GF-D8 (cell line): Measurements from ENCODE around the gene COA1.
"Not testable (repeated sequence)": the region's sequence is repeated elsewhere in the genome, so short reads cannot be mapped to it uniquely, and the experiment has no call there.

Experiments used
- DNase-seq: peaks from one replicate; lab custom pipeline; 2025; lab: John Stamatoyannopoulos, UW

Gene COA1

DNA sequence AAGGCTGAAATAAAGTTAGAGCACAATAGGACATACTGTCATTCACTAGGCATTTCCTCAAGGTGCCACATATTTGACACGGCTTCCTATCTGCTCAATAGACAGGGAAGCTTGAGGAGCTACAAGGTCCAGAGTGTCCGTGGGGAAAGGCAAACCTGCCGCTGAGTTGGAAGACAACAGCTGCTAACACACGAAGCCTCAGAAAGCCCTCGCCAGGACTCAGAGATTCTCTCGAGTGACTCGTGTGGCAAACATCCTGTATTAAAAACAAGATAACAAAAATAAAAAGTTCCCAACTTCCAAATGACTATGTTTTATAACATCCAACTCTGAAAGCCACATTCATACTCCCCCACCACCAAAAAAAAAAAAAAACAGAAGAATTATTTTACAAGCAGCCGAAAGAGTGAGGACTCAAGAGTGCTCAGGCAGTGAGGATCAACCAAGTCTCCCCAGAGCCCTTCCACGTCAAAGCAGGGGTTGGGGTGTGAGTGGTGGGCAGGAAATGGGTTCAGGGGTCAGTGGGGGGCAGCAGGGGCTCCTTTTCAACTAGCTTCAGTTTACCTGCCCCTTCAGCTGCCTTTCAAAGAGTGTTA is 78.8 kb downstream of the COA1 start:
- DNase-seq, result no peak

DNA sequence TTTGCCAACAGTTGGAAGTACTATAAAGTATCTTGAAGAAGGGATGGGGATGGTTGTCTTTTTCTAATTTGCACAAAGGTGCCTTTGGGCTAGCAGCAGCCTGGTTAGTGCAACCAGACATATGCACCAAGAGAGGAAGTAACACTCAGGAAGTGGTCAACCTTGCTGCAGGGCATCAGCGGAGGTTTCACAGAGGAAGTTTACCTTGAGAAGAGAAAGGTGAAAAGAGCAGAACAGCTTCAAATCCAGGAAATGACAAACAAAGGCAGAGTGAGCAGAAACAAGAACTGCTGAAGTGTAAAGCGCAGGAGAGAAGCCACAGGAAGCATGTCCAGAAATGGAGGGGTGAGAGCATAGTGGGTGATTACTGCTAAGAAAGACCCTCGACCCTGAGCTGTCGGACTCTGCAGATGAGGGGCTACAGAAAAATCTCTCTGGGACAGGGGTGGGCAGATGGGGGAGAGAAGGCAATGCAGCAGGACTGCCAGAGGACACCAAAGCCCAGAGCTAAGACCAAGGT is 79.5 kb downstream of the COA1 start:
- peak; percentile 82 for DNase-seq

DNA sequence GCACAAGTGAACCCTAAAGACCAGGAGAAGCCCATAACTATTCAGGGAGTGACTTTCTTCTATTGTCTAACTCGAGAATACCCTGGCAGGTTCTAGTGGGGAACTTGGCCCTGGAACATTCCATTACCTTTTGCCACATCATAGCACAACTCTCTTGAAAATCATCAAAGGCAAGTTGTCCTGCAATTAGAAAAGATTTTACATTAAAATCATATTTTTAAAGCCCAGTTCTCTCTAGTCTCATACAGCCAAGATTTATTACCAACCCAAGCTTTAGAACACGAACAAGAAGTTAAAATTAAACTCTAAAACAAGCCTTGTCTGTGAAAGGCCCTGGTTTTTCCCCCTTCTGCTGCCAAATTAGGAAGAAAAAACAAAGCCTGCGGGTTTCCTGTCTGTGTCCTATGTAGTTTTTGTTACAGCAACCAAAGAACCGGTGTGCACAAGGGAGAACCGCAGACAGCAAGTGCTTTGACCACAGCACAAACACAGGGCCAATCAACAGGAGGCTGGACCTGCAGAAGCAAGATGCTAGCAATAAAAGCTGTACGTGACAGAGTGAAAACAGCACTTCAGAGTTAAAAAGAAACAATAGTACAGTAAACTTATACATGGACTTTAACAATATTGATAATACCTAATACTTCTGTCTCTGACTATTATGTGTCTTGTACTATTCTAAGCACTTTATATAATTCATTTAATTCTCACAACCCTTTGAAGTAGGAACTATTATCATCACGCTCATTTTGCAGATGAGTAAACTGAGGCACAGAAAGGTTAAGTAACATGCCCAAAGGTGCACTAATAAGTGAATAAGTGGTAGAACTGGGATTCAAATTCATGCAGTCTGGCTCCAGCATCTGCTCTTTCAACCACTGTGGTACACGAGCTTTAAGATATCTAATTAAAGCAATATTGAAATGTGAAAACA is 80.6 kb downstream of the COA1 start:
- DNase-seq, result peak; percentile 81

DNA sequence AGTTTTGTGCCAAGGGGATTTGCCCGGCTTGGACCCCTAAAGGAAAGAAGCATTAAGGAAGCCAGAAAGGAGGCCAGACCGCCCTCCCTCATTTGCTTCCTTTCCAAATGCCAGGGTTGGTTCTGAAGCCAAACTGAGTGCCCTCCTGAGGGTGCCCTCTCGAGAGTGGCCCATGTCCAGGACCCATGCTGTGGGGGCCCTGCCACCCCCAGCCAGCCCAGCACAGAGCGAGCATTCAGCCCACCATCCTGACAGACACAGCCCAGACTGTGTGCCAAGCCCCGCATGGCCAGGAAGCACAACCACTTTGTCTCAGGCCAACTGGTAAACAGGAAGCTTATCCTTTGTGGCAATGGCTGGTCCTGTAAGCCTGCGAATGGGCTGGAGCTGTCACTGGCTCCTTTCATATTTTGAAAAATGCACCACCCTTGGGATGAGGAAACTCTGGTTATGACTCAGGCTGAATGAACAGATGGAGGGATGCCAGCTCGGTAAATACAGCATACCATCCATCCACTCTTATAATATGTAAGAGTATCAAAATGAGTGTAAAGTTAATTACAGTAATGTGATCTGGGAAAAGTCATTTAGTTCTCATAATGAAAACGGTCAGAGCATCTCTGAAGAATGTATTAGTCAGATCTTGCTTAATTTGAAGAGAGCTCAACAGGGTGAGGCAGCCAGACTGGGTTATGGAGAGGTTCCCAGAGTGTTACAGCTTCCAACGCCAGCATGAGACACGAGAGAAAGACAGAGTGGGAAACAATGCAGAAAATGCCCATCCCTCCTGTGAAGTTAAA is 81.5 kb downstream of the COA1 start:
- DNase-seq, result peak; percentile 39

DNA sequence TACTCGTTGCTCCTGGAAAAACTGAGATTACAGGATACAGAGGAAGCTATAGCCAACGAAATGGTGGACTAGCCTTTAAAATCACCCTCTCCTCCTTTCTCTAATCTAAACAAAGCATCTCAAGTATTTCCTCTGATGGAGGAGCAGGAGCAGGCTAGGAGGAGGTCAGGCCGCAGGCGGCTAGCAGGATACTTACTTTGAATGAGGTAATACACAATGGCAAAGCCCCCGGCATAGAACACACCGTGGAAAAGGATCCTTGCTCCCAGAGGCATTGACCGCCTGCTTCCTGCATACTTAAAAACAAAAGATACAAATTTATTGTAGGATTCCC is 82.0 kb downstream of the COA1 start:
- no peak for DNase-seq

DNA sequence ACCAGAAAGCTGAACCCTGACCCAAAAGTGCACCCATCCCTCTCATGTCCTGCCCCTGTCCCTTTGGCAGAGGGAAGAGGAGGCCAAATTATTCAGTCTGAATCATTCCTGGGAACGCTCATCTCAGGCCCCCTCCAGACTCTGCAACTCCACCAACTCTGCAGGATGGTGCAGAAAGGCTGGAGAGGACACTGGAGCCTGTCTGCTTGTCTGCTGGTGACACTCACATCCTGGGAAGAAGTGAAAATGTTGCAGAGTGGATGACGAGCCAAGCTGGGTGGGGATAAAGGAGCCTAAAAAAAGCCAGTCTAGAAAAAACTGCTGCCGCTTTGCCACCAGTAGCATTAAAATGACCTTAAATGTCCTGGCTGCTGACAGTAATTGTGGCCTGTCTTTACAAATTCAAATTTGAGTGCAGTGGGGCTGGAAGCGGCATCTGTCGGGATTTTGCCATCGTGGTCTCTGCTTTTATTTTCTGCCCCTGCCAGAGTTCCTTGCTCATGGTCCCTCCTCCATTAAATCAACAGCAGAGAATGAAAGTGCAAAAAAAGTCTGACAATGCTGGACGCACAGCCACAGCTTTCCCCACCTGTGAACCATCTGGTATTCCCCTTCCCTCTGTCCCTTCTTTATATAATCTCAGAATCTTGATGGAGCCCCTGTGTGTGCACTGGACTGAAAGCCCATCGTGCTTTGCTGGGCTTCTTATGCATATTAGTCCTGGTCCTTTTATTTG is 82.6 kb downstream of the COA1 start:
- no peak for DNase-seq

DNA sequence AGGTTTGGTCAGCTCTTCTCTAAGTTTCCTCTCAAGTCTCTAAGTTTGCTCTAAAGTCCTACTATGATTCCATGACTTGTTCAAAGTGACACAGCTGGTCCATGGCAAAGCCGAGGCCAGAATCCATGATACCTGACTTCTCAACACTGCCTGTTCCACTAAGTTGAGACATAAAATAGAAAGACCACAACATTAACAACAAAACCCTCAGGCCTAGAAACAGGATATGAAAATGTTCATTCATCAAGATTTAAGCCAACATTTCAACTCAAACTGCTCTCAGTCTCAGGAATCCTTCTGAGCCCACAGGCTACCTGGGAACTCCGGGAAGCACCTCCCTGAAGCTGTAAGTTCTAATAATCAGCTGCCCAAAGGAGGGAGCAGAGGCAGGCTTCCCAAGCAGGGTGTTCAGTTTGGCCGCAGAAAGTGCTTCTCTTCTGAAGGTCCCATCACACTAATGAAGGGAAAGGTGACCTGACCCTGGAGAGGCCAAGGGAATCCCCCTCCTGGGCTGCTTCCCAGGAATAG is 83.6 kb downstream of the COA1 start:
- DNase-seq, result no peak

DNA sequence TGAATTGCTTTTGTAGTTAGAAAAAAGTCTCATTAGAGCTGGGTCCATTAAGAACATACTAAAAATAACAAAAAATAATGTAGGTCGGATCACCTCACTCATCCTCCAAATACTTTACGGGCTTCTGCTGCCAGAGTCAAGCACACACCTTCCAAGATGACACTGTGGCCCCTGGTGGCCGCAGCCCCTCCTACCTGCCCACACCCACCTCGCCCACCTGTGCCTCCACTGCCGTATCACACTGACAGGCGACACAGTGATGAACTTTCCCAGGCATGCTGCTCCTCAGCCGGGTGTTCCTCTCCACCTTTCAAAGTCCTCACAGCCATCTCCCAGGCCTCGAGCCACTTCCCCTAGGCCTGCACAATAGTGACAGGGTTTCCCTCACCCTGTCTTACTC is 85.5 kb downstream of the COA1 start:
- DNase-seq, result no peak

DNA sequence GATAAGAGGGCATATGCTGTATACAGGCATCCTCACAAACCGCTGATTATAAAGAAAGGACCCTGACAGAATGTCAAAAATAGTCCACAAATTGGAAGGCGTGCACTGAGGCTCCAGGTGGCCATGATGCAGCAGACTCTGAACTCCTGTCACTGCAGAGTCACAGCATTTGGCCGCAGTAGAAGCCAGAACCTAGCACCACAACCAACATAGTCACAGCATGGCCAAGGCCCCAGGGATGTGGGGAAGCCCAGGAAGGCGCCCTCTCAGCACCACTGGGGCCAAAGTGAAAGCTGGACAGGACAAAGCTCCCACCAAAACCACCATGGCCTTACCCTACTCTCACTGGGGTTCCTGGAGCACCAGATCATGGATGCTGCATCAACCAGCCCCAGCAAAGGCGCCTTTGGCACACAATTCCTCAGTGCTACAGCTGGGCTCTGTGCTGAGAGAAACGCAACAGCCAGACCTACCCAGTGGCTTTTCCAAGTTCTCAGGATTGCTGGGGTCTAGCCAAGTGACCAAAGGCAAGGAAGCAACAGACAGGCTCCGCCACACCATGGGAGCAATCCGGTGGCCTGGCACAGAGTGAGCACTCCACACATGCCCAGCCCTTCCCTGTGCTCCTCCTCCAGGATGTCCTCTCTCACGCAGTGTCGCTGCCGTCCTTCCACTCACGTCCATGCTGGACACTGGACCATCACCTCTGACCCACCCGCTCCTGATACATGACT is 86.3 kb downstream of the COA1 start:
- DNase-seq, result no peak

DNA sequence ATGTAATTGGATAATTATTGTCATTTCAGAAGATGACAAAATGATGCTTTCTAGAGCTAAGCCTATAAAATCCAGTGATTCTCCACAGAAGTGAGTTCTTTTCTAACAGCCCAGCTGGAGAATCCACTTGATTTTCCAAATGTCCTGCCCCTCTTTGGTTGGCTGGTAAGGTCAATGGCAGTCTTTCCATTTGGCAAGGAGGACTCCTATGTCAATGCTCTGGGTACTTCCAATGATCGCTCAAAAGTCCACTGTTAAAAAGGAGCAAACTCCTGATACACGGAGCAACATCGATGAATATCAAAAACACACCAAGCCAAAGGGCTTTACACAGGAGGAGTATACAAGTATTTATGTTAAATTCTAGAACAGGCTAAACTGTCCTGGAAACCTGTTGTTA is 88.6 kb downstream of the COA1 start:
- no peak for DNase-seq

DNA sequence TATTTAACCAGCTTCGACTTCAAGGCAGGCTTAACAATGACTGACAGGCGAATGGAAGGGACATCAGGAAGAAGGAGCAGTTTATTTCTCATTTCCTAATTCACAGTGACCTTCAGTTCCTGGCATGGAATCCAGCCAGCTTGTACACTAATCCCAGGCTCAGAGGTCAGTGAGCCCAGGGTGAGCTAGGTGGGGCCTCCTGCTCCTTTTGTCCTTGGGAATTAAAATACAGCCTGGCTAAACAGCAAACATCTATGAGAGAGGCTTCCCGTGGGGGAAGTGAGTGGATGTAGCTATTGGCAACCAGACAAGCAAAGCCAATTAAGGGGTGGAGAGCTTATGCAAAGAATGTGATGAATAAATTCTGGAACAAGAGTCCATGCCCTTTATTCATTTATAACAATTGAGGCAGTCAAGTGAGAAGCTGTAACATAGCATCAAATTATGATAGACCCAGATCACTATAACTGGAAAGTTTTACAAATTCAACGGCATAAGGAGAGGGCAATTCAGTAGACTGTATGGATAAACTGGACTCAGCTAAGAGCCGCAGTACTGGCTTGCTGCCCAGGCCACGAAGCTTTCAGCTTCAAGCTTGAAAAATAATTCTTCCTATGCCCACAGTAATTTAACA is 89.3 kb downstream of the COA1 start:
- no peak for DNase-seq

DNA sequence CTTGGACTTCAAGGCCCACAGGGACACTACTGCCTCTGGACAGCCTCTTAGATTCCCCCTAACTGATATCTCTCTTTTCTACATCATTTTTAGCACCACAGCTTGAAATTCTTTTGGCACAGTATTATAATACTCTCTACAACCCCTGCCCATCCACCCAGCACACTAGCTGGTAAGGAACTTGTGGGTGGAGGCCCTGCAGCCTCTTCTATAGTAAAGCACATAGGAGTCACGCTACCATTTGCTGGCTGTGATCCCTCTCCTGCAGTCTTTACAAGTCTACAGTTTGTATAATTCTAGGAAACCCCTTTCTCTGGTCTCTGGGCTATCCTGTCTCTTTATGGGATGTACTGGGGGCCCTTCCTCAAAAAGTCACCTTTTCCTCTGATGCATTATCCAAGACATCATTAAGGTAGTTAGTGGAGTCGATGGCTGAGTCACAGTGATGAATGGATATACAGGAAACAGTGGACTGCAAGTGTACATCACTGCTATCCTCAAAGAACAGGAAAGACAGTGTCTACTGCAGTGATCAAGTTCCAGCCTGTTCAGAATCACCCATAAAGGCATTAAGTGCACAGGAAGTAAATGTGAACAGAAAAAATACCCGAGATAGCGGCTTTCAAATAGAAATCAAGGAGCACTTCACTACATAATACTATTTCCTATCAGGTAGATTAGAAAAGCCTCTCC is 92.1 kb downstream of the COA1 start:
- no peak for DNase-seq

DNA sequence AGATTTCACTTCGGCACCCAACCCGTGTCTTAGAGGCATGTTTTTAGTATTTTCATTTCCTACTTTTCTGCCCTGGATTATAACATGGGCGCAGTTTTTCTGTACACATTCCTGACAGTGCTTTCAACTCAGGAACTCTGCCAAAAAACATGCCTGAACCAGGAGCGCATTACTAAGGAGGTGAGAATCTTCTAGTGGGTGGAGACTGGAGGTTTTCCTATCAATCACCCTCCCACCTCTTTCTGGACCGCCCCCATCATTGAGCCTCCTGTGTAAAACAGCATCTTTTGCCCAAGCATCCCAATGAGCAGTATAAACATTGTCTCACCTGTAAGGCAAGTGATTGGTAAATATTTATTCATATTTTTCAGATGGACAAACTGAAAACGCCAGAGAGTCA is 93.2 kb downstream of the COA1 start:
- DNase-seq, result no peak

DNA sequence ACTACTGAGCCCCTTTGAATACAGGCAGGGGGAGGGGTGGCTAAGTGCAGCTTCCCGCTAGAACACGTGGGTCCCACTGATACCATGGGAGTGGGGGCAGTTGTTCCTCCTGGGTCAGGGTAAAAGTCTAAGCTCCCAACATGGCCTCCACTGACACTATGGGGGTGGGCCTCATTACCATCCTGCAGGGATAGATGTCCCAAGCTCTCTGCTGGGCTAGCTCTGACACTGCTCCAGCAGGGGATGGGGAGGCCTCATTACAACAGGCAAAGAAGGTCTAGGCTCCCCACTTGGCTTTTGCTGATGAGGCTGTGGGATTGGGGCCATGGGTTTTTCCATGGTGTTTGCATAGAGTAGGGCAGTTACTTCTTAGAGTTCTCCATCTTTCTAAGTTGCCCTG is 94.9 kb downstream of the COA1 start:
- DNase-seq, result no peak

DNA sequence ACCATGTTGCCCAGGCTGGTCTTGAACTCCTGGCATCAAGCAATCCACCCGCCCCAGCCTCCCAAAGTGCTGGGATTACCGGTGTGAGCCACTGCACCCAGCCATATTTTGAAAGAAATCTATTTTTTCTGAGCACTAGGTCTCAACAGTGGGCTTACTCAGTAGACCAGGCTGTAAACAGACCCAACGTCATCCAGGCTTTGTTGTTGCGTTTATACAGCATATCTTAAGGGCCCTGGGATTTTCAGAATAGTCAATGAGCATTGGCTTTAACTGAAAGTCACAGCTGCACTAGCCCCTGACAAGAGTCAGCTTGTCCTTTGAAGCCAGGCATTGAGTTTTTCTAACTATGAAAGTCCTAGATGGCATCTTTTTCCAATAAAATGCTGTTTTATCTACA is 96.6 kb downstream of the COA1 start:
- no peak for DNase-seq

DNA sequence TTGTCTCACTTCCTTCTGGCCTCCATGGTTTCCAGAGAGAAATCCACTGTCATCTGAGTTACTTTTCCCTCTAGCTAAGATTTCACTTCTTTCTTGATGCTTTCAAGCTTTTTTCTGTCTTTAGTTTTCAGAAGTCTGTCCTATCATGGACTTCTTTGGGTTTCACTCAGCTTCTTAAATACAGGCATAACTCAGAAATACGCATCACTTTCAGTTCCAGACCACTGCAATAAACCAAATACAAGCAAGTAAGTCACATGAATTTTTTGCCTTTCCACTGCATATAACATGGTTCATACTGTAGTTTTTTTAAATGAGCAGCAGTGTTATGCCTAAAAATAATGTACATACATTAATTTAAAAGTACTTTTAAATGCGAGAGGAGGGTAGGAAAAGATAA is 97.8 kb downstream of the COA1 start:
- no peak for DNase-seq

DNA sequence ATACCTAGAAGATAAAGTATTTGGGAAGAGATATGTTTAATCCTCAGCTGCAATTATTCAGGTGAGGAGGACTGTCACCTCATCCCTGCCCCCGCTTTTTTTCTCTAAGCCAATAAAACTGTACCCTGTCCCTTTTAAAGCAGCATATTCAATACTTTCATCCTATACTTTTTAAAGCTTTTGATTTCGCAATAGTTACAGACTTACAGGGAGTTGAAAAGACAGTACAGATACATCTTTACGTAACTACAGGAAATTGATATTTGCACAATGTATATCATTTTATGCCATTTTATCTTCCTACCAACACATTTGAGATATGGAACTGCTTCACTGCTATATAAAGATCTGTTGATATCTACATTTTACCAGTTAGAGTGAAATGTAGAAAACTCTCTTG is 98.8 kb downstream of the COA1 start:
- DNase-seq, result no peak

DNA sequence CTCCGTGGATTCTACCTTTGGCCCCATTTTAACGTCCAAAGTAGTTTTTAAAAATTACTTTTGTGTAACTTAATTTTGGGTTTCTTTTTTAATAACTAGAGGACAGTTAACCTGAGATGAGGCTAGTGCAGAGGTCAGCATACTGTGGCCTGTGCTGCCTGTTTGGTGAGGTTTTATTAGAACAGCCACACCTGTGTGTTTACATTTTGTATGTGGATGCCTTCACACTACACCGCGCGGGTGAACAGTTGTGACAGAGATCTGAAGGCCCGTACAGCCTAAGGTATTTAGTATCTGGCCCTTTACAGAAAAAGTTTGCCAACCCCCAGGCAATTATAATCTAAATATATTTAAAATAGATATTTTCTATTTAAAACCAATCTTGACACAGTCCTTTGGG is 99.5 kb downstream of the COA1 start:
- no peak for DNase-seq

DNA sequence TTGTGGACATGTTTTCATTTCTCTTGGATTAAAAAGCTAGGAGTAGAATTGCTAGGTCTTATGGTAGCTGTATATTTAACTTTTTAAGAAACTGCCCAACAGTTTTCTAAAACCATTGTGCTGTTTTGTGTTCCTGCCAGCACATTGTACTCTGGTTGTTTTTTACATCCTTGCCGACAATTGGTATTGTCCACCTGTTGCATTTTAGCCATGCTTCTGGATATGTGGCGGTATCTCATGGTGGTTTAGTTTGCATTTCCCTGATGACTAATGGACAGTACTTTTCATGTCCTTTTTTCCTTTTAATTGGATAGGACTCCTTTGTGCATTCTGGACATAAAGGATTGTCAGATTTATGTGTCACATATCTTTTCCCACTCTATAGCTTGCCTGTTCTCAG is 100.9 kb downstream of the COA1 start:
- DNase-seq, result no peak

DNA sequence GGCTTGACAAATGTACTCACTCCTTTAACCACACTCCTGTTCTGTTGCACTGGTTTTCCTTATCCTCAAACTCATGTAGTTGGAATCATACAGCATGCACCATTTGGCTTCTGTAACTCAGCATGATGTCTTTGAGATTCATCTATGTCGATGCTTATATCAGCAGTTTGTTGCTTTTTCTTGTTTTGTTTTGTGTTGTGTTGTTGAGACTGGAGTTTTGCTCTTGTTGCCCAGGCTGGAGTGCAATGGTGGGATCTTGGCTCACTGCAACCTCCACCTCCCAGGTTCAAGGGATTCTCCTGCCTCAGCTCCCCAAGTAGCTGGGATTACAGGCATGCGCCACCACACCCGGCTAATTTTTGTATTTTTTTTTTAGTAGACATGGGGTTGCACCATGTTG is 101.5 kb downstream of the COA1 start:
- not testable (repeated sequence) for DNase-seq
